CD4-positive, alpha-beta T cell treated with Interleukin-15 for 4 hours (primary cell): ENCODE measurements around the gene PSAP.

ENCODE experiments used
- DNase-seq: peaks from one replicate; pipeline ENCODE4 v3.0.0-alpha.2; 2020; ENCODE audit warnings: low spot score

The PSAP gene

GRCh38 chr10:71844695-71845094 is 6.4 kb downstream of the PSAP start:
- no peak for DNase-seq

GRCh38 chr10:71844084-71844483 is 7.0 kb downstream of the PSAP start:
- DNase-seq, result no peak

- no peak for DNase-seq
Measured at GRCh38 chr10:71842856-71843686, 8.0 kb downstream of the PSAP start.

- no peak for DNase-seq
Measured at GRCh38 chr10:71842422-71842821, 8.6 kb downstream of the PSAP start.

- DNase-seq, result no peak
Measured at GRCh38 chr10:71840958-71841335, 10.1 kb downstream of the PSAP start.

GRCh38 chr10:71840177-71840957 is 10.7 kb downstream of the PSAP start:
- no peak for DNase-seq

GRCh38 chr10:71838264-71839211 is 12.5 kb downstream of the PSAP start:
- DNase-seq, result no peak

GRCh38 chr10:71837098-71837827 is 13.8 kb downstream of the PSAP start:
- no peak for DNase-seq

GRCh38 chr10:71836596-71836974 is 14.5 kb downstream of the PSAP start:
- DNase-seq, result no peak

GRCh38 chr10:71835671-71836595 is 15.1 kb downstream of the PSAP start:
- no peak for DNase-seq

GRCh38 chr10:71834343-71834674 is 16.7 kb downstream of the PSAP start:
- no peak for DNase-seq

- DNase-seq, result no peak
Measured at GRCh38 chr10:71833451-71834342, 17.4 kb downstream of the PSAP start.

GRCh38 chr10:71832967-71833366 is 18.1 kb downstream of the PSAP start:
- DNase-seq, result no peak

GRCh38 chr10:71831646-71832552 is 19.2 kb downstream of the PSAP start:
- DNase-seq, result no peak

- DNase-seq, result no peak
Measured at GRCh38 chr10:71830726-71831125, 20.3 kb downstream of the PSAP start.

- no peak for DNase-seq
Measured at GRCh38 chr10:71829896-71830295, 21.2 kb downstream of the PSAP start.

GRCh38 chr10:71829171-71829570 is 21.9 kb downstream of the PSAP start:
- DNase-seq, result no peak

GRCh38 chr10:71828702-71829101 is 22.3 kb downstream of the PSAP start:
- DNase-seq, result no peak

- DNase-seq, result no peak
Measured at GRCh38 chr10:71827852-71828251, 23.2 kb downstream of the PSAP start.
